ENCODE results near the gene RTP2. TPM values are rescaled to one million over a fixed set of nuclear protein-coding genes. Genes with fewer than 3 reads are reported as not detected.

Gene RTP2
- total RNA-seq, 1 experiment from 2014 or later = not detected

DNA sequence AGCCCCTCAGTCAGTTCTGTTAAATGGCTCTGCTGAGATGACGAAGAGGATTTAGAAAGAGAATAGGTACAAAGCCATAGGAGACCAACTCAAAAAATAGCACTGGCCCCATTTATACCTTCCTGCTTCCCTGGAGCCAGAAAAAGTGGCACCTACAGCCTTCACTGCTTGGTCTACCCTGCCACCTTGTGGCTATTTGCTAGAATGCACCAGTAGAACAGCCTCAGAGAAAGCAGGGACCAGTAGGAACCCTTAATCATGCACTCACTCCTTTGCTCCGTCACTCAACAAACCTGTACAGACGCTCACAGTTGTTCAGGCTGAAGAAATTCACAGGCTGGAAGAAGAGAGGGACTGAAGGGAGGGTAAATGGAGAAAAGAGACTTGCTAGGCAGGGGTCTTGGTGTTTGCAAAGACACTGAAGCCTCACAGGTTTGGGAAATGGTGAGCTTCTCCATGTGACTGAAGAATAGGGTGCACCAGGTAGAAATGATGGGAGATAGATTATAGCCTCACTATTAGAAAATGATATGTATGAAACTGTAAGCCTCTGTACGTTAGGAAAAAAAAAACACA, 12.1 kb upstream of the RTP2 start:
- Histone ChIP-seq H3K36me3 (ENCODE audit: insufficient read depth, low read length) (no peaks in the 10 kb centered on the region), H2AFZ (ENCODE audit: low read length) (no peak overlapping the region), H3K79me2 (ENCODE audit: low read length) (no peaks in the 10 kb centered on the region), H3K4me3 (ENCODE audit: low read length) (no peak overlapping the region), H3K9me3 (ENCODE audit: low read length) (no peaks in the 10 kb centered on the region), H4K20me1 (ENCODE audit: insufficient read depth, low read depth, low read length) (no peaks in the 10 kb centered on the region), H3K9me2 (replicated peaks; ENCODE audit: insufficient read depth, low read length) (no peaks in the 10 kb centered on the region), H3K9ac (ENCODE audit: low read length) (no peak overlapping the region), H3K4me1 (ENCODE audit: low read length) (peaks cover 22% of the 10 kb centered on the region), H3K27me3 (ENCODE audit: low read length) (no peaks in the 10 kb centered on the region), H3K27ac (ENCODE audit: low read length) (no peak overlapping the region), H3K4me2 (ENCODE audit: low read depth, low read length, poor library complexity, severe bottlenecking) (peak overlapping the region; percentile 16)
- peak; percentile 96 for DNase-seq

DNA sequence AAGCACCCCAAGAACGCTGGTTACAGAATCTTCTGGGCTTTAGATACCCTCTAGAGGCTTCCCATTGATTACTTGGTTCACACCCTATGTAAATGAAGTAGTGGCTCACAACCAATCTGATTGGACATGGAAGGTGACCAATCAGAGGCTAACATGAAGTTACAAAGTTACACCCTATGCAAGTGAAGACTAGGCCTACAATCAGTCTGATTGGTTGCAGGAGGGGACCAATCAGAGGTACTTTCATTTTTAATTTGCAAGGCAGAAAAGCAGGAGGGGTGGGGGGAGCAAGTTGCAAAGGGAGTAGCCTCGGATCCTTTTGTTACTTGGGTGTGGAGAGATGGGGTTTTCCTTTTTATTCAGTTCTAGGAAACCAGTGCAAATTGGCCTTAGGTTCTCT, 11.1 kb upstream of the RTP2 start:
- no peak overlapping the region for H3K9ac ChIP-seq (ENCODE audit: low read length)
- no peak overlapping the region for H2AFZ ChIP-seq (ENCODE audit: low read length)

DNA sequence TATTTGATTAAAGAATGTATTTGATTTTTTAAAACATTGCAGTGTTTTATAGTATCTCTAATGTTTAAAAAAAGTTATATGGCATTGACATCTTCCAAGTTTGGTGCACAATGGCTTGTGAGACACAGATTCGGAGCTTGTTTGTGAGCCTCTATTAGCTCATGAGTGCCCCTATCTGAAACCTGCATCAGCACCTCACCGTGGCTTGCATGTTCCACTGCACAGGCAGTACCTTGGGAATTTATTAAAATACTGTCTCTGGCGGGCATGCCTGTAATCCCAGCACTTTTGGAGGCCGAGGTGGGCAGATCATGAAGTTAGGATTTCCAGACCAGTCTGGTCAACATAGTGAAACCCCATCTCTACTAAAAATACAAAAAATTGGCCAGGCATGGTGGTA, 6.8 kb upstream of the RTP2 start:
- Histone ChIP-seq H3K36me3 (ENCODE audit: insufficient read depth, low read length) (no peaks in the 10 kb centered on the region), H3K27me3 (ENCODE audit: low read length) (no peaks in the 10 kb centered on the region), H3K4me1 (ENCODE audit: low read length) (peaks cover 37% of the 10 kb centered on the region), H2AFZ (ENCODE audit: low read length) (no peak overlapping the region), H4K20me1 (ENCODE audit: insufficient read depth, low read depth, low read length) (no peaks in the 10 kb centered on the region), H3K9me2 (replicated peaks; ENCODE audit: insufficient read depth, low read length) (no peaks in the 10 kb centered on the region), H3K79me2 (ENCODE audit: low read length) (no peaks in the 10 kb centered on the region), H3K9me3 (ENCODE audit: low read length) (no peaks in the 10 kb centered on the region), H3K4me3 (ENCODE audit: low read length) (no peak overlapping the region), H3K9ac (ENCODE audit: low read length) (no peak overlapping the region), H3K4me2 (ENCODE audit: low read depth, low read length, poor library complexity, severe bottlenecking) (peak overlapping the region; percentile 44), H3K27ac (ENCODE audit: low read length) (no peak overlapping the region)
- DNase-seq = peak; percentile 86

More for the DNA sequence above, 11.1 kb upstream of the RTP2 start:
- Histone ChIP-seq H3K36me3 (ENCODE audit: insufficient read depth, low read length) (no peaks in the 10 kb centered on the region), H3K9me2 (replicated peaks; ENCODE audit: insufficient read depth, low read length) (no peaks in the 10 kb centered on the region), H3K4me2 (ENCODE audit: low read depth, low read length, poor library complexity, severe bottlenecking) (peak overlapping the region; percentile 16), H3K79me2 (ENCODE audit: low read length) (no peaks in the 10 kb centered on the region), H3K4me1 (ENCODE audit: low read length) (peaks cover 32% of the 10 kb centered on the region), H3K4me3 (ENCODE audit: low read length) (peak overlapping the region; percentile 2; the same call in 1 of the 2 replicates), H3K27ac (ENCODE audit: low read length) (no peak overlapping the region), H3K9me3 (ENCODE audit: low read length) (no peaks in the 10 kb centered on the region), H4K20me1 (ENCODE audit: insufficient read depth, low read depth, low read length) (no peaks in the 10 kb centered on the region), H3K27me3 (ENCODE audit: low read length) (no peaks in the 10 kb centered on the region)
- peak; percentile 86 for DNase-seq

DNA sequence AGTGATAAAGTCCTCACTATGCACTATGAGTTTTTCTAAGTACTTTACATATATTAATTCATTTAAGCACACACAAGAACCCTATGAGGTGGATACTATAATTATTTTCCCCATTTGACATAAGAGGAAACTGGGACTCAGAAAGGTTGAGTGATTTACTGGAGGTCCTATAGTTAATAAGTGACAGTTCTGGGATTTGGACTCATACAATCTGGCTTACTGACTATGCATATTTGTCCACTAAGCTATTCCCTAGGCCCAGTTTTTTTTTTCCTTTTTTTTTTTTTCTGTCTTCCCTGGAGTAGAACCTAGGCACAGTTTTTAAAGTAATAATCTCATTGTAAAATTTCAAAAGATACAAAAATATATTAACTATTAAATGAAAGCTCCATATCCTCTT, 6.3 kb upstream of the RTP2 start:
- Histone ChIP-seq H3K36me3 (ENCODE audit: insufficient read depth, low read length) (no peaks in the 10 kb centered on the region), H3K4me1 (ENCODE audit: low read length) (peaks cover 32% of the 10 kb centered on the region), H3K27ac (ENCODE audit: low read length) (no peak overlapping the region), H2AFZ (ENCODE audit: low read length) (no peak overlapping the region), H3K9me3 (ENCODE audit: low read length) (no peaks in the 10 kb centered on the region), H3K4me2 (ENCODE audit: low read depth, low read length, poor library complexity, severe bottlenecking) (peak overlapping the region; percentile 44), H3K4me3 (ENCODE audit: low read length) (no peak overlapping the region), H3K27me3 (ENCODE audit: low read length) (no peaks in the 10 kb centered on the region), H3K9me2 (replicated peaks; ENCODE audit: insufficient read depth, low read length) (no peaks in the 10 kb centered on the region), H4K20me1 (ENCODE audit: insufficient read depth, low read depth, low read length) (no peaks in the 10 kb centered on the region), H3K79me2 (ENCODE audit: low read length) (no peaks in the 10 kb centered on the region), H3K9ac (ENCODE audit: low read length) (no peak overlapping the region)
- no peak for DNase-seq

DNA sequence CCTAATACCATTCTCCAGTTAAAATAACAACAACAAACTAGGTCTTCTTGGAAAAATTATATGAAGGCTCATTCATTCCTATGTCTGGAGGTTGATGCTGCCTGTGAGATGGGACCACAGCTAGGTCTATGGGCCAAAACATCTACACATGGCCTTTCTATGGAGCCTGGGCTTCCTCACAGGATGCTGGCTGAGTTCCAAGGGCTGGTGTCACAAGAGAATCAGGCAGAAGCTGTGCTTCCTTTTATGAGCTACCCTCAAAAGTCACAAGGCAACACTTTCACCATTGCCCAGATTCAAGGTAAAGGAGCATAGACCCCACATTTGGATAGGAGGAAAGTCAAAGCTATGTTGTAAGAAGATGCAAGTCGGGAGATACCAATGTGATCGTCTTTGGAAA, 4.6 kb upstream of the RTP2 start:
- no peaks in the 10 kb centered on the region for H3K79me2 ChIP-seq (ENCODE audit: low read length)
- no peak for DNase-seq
- H3K4me1 ChIP-seq (ENCODE audit: low read length) = peaks cover 30% of the 10 kb centered on the region
- no peaks in the 10 kb centered on the region for H3K27me3 ChIP-seq (ENCODE audit: low read length)
- no peak overlapping the region for H3K27ac ChIP-seq (ENCODE audit: low read length)
- H3K36me3 ChIP-seq (ENCODE audit: insufficient read depth, low read length) = no peaks in the 10 kb centered on the region
- no peak overlapping the region for H3K4me2 ChIP-seq (ENCODE audit: low read depth, low read length, poor library complexity, severe bottlenecking)
- no peaks in the 10 kb centered on the region for H4K20me1 ChIP-seq (ENCODE audit: insufficient read depth, low read depth, low read length)
- no peaks in the 10 kb centered on the region for H3K9me2 ChIP-seq (replicated peaks; ENCODE audit: insufficient read depth, low read length)
- no peak overlapping the region for H3K4me3 ChIP-seq (ENCODE audit: low read length)
- H3K9ac ChIP-seq (ENCODE audit: low read length) = no peak overlapping the region
- no peak overlapping the region for H2AFZ ChIP-seq (ENCODE audit: low read length)
- no peaks in the 10 kb centered on the region for H3K9me3 ChIP-seq (ENCODE audit: low read length)

DNA sequence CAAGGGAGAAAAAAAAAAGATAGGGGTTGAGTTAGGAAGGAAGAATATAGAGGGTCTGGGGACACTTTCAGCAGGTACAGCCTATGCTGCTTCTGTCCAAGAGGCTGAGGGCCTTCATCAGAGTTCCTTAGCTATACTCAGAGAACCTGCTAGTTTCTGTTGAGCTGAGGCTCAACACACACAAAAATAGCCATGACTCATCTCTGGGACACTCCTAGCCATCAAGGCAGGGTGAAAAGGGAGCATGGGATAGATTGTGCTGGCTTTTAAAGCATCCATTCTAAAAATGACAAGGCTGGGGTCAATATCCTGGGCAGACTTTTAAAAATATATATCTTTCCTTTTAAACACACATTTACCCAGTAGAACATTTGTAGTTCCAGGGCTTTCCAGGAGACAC, 2.8 kb upstream of the RTP2 start:
- Histone ChIP-seq H3K4me1 (ENCODE audit: low read length) (peaks cover 30% of the 10 kb centered on the region), H3K27me3 (ENCODE audit: low read length) (no peaks in the 10 kb centered on the region), H3K9me2 (replicated peaks; ENCODE audit: insufficient read depth, low read length) (no peaks in the 10 kb centered on the region), H3K36me3 (ENCODE audit: insufficient read depth, low read length) (no peaks in the 10 kb centered on the region), H3K9ac (ENCODE audit: low read length) (no peak overlapping the region), H2AFZ (ENCODE audit: low read length) (no peak overlapping the region), H3K27ac (ENCODE audit: low read length) (no peak overlapping the region), H3K79me2 (ENCODE audit: low read length) (no peaks in the 10 kb centered on the region), H3K9me3 (ENCODE audit: low read length) (no peaks in the 10 kb centered on the region), H3K4me2 (ENCODE audit: low read depth, low read length, poor library complexity, severe bottlenecking) (no peak overlapping the region), H4K20me1 (ENCODE audit: insufficient read depth, low read depth, low read length) (no peaks in the 10 kb centered on the region), H3K4me3 (ENCODE audit: low read length) (no peak overlapping the region)
- DNase-seq = no peak

DNA sequence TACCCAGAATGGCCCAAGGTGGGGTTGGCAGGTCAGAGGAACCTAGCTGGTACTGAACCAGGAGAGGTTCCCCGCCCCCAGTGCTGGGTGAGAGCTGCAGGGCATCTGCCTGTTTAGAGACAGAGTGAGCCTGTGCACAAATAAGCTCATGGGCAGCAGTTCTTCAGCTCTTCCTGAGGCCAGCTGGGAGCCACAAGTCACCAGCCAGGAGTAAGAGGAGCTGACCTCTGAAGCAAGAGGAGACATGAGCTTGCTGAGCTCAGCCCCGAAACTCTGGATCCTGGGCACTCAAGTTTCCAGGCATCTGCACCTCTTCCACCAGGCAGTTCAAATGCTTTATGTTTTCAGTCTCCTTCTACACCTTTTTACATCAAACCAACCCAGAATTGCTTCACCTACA, 2.1 kb downstream of the RTP2 start:
- H4K20me1 ChIP-seq (ENCODE audit: insufficient read depth, low read depth, low read length) = no peaks in the 10 kb centered on the region
- H3K4me3 ChIP-seq (ENCODE audit: low read length) = no peak overlapping the region
- no peaks in the 10 kb centered on the region for H3K9me3 ChIP-seq (ENCODE audit: low read length)
- no peaks in the 10 kb centered on the region for H3K79me2 ChIP-seq (ENCODE audit: low read length)
- no peak overlapping the region for H3K4me2 ChIP-seq (ENCODE audit: low read depth, low read length, poor library complexity, severe bottlenecking)
- H3K27me3 ChIP-seq (ENCODE audit: low read length) = no peaks in the 10 kb centered on the region
- H3K36me3 ChIP-seq (ENCODE audit: insufficient read depth, low read length) = no peaks in the 10 kb centered on the region
- H3K9ac ChIP-seq (ENCODE audit: low read length) = no peak overlapping the region
- H2AFZ ChIP-seq (ENCODE audit: low read length) = no peak overlapping the region
- H3K4me1 ChIP-seq (ENCODE audit: low read length) = no peaks in the 10 kb centered on the region
- H3K9me2 ChIP-seq (replicated peaks; ENCODE audit: insufficient read depth, low read length) = no peaks in the 10 kb centered on the region
- no peak overlapping the region for H3K27ac ChIP-seq (ENCODE audit: low read length)
- no peak for DNase-seq

DNA sequence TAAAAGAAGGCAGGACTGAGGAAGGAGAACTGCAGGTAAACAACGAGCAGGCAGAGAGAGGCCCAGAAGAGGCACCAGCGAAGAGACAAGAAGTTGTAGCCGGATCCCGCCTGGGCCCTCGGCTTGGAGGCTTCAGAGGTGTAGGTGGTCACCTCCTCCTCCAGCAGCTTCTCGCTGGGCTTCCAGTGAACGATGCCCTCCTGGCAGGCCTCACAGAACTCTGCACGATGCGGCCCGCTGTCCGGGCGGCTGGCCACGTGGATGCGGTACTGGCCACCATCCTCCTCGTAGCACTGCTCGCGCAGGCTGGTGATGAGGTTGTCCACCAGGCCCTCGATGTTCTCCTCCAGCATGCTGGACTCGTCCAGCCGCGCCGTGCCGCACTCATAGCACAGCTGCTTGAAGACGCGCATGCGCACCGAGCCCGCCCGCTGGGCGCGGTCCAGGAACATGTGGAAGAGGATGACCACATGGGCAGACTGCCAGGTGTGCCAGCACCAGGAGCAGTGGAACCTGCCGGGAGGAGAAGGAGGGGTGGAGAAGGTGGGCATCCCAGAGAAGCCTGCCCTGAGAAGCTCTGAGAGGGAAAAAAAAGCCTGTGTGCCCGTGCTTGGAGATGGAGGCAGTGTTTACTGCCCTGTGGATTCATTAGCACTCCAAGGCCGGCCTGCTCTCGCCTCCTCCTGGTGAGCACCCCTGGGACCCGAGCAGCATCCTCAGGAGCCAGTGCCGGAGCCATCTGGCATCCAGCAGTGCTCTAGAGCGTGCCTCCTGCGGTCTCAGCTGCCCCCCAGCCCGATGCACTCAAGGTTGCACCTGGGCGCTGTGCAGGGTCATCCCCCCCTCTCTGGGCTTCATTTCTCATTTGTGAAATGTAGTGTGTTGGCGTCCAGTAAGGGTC, 3.6 kb downstream of the RTP2 start:
- H3K79me2 ChIP-seq (ENCODE audit: low read length) = no peaks in the 10 kb centered on the region
- H3K4me2 ChIP-seq (ENCODE audit: low read depth, low read length, poor library complexity, severe bottlenecking) = no peak overlapping the region
- no peaks in the 10 kb centered on the region for H4K20me1 ChIP-seq (ENCODE audit: insufficient read depth, low read depth, low read length)
- no peaks in the 10 kb centered on the region for H3K4me1 ChIP-seq (ENCODE audit: low read length)
- no peaks in the 10 kb centered on the region for H3K36me3 ChIP-seq (ENCODE audit: insufficient read depth, low read length)
- no peak overlapping the region for H3K4me3 ChIP-seq (ENCODE audit: low read length)
- DNase-seq = no peak
- H2AFZ ChIP-seq (ENCODE audit: low read length) = no peak overlapping the region
- H3K9ac ChIP-seq (ENCODE audit: low read length) = no peak overlapping the region
- H3K27ac ChIP-seq (ENCODE audit: low read length) = no peak overlapping the region
- no peaks in the 10 kb centered on the region for H3K27me3 ChIP-seq (ENCODE audit: low read length)
- no peaks in the 10 kb centered on the region for H3K9me3 ChIP-seq (ENCODE audit: low read length)
- H3K9me2 ChIP-seq (replicated peaks; ENCODE audit: insufficient read depth, low read length) = no peaks in the 10 kb centered on the region

All from Karpas-422 (cell line).